GM12865 (cell line): Measurements from ENCODE around the gene EPAS1.

Experiments used
- DNase-seq: peaks from one replicate; pipeline ENCODE4 v3.0.0; 2010; ENCODE audit warnings: low read depth
- H3K4me3 ChIP-seq: 2 replicates; pipeline ENCODE4 v1.5.1; 2011; ENCODE audit warnings: mild to moderate bottlenecking, low read depth, low read length, control low read depth
- TF ChIP-seq, protein P1 (sequence below): IDR thresholded peaks from 2 replicates; pipeline ENCODE4 v1.5.1; 2011; ENCODE audit warnings: low read length, control low read depth, low read depth, inconsistent platforms; ENCODE audit not compliant: insufficient read depth; ENCODE audit errors: missing control alignments

EPAS1 gene

DNA sequence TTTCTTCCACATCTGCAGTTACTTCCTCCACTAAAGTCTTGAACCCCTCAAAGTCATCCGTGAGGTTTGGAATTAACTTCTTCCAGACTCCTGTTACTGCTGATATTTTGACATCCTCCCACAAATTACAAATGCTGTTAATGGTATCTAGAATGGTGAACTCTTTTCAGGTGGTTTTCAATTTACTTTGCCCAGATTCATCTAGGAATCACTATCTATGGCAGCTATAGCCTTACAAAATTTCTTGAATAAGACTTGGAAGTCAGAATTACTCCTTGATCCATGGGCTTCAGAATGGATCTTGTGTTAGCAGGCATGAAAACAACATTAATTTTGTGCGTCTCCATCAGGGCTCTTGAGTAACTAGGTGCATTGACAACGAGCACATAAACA is 19.9 kb downstream of the EPAS1 start:
- DNase-seq, result no peak
- TF ChIP-seq, protein P1, sequence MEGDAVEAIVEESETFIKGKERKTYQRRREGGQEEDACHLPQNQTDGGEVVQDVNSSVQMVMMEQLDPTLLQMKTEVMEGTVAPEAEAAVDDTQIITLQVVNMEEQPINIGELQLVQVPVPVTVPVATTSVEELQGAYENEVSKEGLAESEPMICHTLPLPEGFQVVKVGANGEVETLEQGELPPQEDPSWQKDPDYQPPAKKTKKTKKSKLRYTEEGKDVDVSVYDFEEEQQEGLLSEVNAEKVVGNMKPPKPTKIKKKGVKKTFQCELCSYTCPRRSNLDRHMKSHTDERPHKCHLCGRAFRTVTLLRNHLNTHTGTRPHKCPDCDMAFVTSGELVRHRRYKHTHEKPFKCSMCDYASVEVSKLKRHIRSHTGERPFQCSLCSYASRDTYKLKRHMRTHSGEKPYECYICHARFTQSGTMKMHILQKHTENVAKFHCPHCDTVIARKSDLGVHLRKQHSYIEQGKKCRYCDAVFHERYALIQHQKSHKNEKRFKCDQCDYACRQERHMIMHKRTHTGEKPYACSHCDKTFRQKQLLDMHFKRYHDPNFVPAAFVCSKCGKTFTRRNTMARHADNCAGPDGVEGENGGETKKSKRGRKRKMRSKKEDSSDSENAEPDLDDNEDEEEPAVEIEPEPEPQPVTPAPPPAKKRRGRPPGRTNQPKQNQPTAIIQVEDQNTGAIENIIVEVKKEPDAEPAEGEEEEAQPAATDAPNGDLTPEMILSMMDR, result no peak
- H3K4me3 ChIP-seq, result no peak overlapping the region

DNA sequence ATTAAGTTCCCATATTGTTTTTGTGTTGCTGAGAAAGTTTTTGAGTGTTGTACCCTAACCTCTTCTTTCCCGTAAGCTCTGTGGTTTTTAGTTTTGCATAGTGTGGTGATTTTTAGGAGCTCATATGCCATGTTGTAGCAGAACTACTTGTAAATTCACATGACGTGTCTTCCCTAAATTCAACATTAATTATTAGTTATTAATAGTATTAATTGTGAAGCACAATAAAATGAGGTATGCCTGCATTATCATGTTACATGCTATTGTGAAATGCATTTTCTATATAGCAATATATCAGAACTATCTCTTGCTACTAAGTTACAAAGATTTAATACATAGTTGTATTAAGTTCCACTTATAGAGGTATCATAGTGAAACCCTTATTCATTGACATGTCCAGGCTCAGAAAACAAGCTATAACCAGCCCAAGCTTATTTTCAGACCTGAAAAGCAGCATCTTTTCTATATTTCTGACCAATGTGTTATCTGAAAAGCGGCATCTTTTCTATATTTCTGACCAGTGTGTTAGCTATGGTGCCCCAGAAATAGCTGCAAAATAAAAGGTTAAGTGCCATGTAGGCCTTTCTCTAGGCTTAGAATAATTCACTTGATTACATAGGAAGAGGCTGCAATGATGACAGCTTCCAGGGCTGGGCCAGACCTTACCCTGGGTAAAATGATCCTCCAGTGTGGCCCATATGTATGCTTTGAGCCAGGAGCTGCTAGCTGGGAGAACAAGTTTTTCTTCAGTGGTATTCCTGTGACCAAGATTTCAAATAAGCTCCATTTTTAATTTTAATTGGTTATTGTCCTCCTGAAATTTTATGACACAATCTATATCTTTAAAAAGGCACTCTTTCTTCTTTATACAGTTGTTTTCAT is 21.6 kb downstream of the EPAS1 start:
- TF ChIP-seq, protein P1, result no peak
- no peak overlapping the region for H3K4me3 ChIP-seq
- no peak for DNase-seq

DNA sequence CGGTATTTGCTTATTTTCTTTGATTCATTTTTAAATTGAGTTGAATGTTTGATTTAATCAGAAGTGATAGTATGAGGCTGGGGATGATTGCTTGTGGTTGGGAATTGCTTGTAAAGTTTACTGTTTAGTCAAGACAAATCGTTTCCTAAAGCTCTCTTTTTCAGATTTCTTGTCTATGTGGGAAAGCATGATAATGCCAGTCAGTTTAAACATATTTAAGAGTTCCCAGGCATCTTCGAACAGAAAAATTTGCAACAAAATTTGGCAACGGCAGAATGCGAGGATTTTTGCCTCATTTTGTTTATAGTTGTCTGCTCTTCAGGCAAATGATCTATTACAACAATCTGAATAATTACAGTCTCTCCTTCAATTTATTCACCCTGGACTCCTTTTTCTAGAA is 22.5 kb downstream of the EPAS1 start:
- no peak overlapping the region for H3K4me3 ChIP-seq
- no peak for DNase-seq
- TF ChIP-seq, protein P1, result no peak

DNA sequence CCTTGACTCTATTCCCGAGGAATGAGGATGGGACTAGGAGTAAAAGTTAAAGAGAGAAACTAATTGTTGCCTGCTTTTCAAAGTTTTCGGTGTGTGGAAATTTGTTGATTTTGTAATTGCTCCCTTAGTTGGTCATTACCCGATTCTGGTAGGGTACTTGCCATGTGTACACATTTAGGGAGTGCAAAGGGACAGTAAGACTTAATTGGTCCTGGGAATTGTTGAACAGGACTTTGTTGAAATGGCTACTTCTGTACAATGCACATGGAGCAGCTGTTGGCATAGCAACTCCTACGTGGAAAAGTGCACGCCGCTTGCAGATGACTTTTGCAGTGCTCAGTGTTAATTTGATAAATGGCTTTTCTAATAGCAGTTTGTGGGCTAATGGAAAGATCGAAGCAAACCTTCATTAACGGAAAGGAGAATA is 22.9 kb downstream of the EPAS1 start:
- TF ChIP-seq, protein P1, result no peak
- no peak overlapping the region for H3K4me3 ChIP-seq
- no peak for DNase-seq

DNA sequence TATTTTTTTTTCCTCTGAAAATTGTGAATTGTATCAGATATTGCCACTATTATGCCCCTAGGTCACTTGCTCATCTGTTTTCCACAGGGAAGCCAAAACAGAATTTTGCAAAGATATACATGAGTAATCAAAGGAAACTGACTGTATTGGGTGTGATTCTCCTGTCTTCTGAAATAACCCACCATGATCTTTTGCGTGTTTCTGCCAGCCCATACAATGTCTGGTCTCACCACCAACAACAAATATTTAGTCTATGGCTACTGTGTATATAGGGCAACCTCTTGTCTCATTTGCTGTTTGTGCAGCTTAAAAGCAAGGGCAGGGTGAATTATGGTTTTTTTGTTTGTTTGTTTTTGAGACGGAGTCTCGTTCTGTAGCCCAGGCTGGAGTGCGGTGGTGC is 26.5 kb downstream of the EPAS1 start:
- TF ChIP-seq, protein P1, result no peak
- H3K4me3 ChIP-seq, result no peak overlapping the region
- DNase-seq, result no peak

DNA sequence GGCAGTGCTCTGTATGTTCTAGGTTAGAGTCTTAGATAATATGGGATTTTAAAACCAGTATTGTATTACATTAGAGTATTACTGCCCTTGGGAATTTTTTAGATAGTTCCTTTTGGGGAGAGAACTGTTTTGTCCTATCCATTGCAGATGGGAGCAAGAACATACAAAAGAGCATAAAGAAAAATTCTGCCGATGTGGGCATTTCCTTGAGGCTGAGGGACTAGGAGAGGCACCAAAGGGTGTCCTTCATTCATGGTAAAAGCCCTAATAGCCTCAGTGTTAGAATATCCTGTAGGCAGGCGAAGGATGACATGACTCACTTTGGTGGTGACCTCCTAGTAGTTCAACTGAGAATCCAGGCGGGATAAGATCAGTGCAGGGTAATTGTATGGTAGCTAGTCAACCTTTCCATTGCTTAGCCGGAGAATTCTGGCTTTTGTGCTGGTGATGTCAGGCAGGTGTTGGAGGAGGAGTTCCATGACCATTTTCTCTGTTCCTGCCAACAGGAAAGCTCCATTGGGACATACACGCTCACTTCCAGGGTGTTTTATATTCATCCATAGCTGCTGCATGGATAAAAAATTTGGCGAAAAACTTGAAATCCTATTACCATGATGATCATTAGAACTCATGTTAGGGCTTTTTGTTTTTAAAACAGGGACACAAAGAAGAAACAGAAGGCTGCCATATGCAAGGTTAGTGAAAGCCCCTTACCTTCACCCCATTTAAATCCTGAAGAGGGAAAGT is 28.1 kb downstream of the EPAS1 start:
- TF ChIP-seq, protein P1, result no peak
- no peak overlapping the region for H3K4me3 ChIP-seq
- DNase-seq, result no peak
